Stomach (tissue), 9 donors: ENCODE results near the gene LARGE2. TPM values are rescaled to one million over a fixed set of nuclear protein-coding genes. Genes with fewer than 3 reads are reported as not detected.
A peak's percentile ranks its signal among the peaks of the same experiment; 100 is the strongest.

Experiments used
- DNase-seq, 2 donors: peaks; one replicate each; pipeline versions ENCODE4 v3.0.0 to v3.0.0-alpha.2; 2013 to 2019
- H3K27ac ChIP-seq, 5 donors: fragments of 200-600 bp in 4 of 5; sonication (generic) in 4 of 5; one replicate each; pipeline ENCODE4 v1.5.1; 2013 to 2019; ENCODE audit warnings: mild to moderate bottlenecking in 1 of 5, moderate library complexity in 1 of 5
- H3K27me3 ChIP-seq, 3 donors: fragments of 200-600 bp; sonication (generic); one replicate each; pipeline ENCODE4 v1.5.1; 2017 to 2019; ENCODE audit warnings: mixed run types in 1 of 3
- H3K36me3 ChIP-seq, 4 donors: fragments of 200-600 bp; sonication (generic); 1 replicate in 3 of 4; 2 replicates in 1 of 4; pipeline ENCODE4 v1.5.1; 2016 to 2019
- H3K4me1 ChIP-seq, 4 donors: fragments of 200-600 bp; sonication (generic); one replicate each; pipeline ENCODE4 v1.5.1; 2016 to 2019
- H3K4me3 ChIP-seq, 4 donors: fragments of 200-600 bp; sonication (generic) in 3 of 4; one replicate each; pipeline ENCODE4 v1.5.1; 2016 to 2019; ENCODE audit warnings: mild to moderate bottlenecking in 1 of 4
- H3K9me3 ChIP-seq, 4 donors: fragments of 200-600 bp; sonication (generic); one replicate each; pipeline ENCODE4 v1.5.1; 2016 to 2019
- CTCF ChIP-seq, 7 experiments: fragments of 450-650 bp in 4 of 7; fragments of 200-600 bp in 3 of 7; sonication (generic) in 3 of 7; IDR thresholded peaks; one replicate each; pipeline ENCODE4 v1.5.1; 2016 to 2019; ENCODE audit warnings: antibody characterized with exemption in 7 of 7, control low read depth in 2 of 7, mild to moderate bottlenecking in 1 of 7
- EP300 ChIP-seq: sonication (generic); formaldehyde crosslinking; IDR thresholded peaks from one replicate; pipeline ENCODE4 v1.6.1; 2017; ENCODE audit warnings: antibody characterized with exemption
- POLR2A ChIP-seq, 4 donors: fragments of 450-650 bp; IDR thresholded peaks; one replicate each; pipeline ENCODE4 v1.6.1; 2016; ENCODE audit warnings: antibody characterized with exemption in 4 of 4, control low read depth in 2 of 4, mild to moderate bottlenecking in 1 of 4, moderate library complexity in 1 of 4
- POLR2AphosphoS5 ChIP-seq, 3 donors: sonication (generic); formaldehyde crosslinking; IDR thresholded peaks; one replicate each; pipeline ENCODE4 v1.6.1; 2016; ENCODE audit warnings: antibody characterized with exemption in 3 of 3
- WGBS, 5 donors: extraction: QIAGEN DNeasy Blood & Tissue Kit in 3 of 5; methylation state at CpG; one replicate each; pipeline versions ENCODE4 v1.1.5 to v1.1.7; 2013 to 2018; 5-methylcytosine and 5-hydroxymethylcytosine counted together
- intact Hi-C: fragments of 100-400 bp; cut with DNase I; formaldehyde crosslinking; loops from one replicate; pipeline ENCODE4 v1.15.1; 2023; ENCODE audit warnings: low total_unique reads
- polyA plus RNA-seq, 3 donors: library from polyadenylated mRNA; stranded (reverse); fragments of 200-250 nt; gene quantifications; one replicate each; pipeline ENCODE4 v1.2.3, GENCODE V29; 2013
- total RNA-seq, 5 donors: library from RNA; depleted of rRNA; stranded (reverse); fragments of >200 nt; gene quantifications; one replicate each; pipeline versions ENCODE4 v1.1.0 to v1.2.3, GENCODE V29; 2014 to 2016
- donor health status: healthy with polysubstance abuse.
- donor health status: Bipolar disorder and iron deficiency.
- donor health status: healthy.

Gene LARGE2
- total and polyA plus RNA-seq, 8 donors: 4.2 to 45.1 (median 12.5) TPM; not detected in 2

GRCh38 chr11:45929486-45930030 is 7.1 kb downstream of the LARGE2 start:
- TF ChIP-seq EP300 (no peak), POLR2AphosphoS5 (IDR thresholded peaks at IDR 0.05) (no peak), CTCF (IDR thresholded peaks at IDR 0.05) (no peak), POLR2A (IDR thresholded peaks at IDR 0.05) (no peak)
- no peak overlapping the region for H3K4me3 ChIP-seq
- H3K27ac ChIP-seq: peak overlapping the region in 3 of 5 donors; percentile 3 to 65 (median 26)
- H3K4me1 ChIP-seq: peaks cover 6 to 42% (median 36%) of the 10 kb centered on the region in 4 donors
- 60 to 78% (median 63%) methylated on average over 10 of the region's 10 CpGs for WGBS, 5 donors
- no peak for DNase-seq
- peaks cover 13 to 37% (median 36%) of the 10 kb centered on the region in 4 donors for H3K36me3 ChIP-seq
- no peaks in the 10 kb centered on the region for H3K9me3 ChIP-seq
- intact Hi-C loops: no loop called here
- peaks cover 0 to 13% (median 0%) of the 10 kb centered on the region in 3 donors for H3K27me3 ChIP-seq

GRCh38 chr11:45930031-45930794 is 7.8 kb downstream of the LARGE2 start:
- H3K27me3 ChIP-seq: peaks cover 0 to 6% (median 0%) of the 10 kb centered on the region in 3 donors
- H3K4me3 ChIP-seq: no peak overlapping the region
- peak overlapping the region in 3 of 5 donors; percentile 3 to 65 (median 26) for H3K27ac ChIP-seq
- peak in 2 of 3 donors; percentile 20 to 70 for TF ChIP-seq POLR2AphosphoS5 (IDR thresholded peaks at IDR 0.05)
- TF ChIP-seq CTCF (IDR thresholded peaks at IDR 0.05): no peak
- DNase-seq: peak; percentile 84 to 86
- intact Hi-C loops: no loop called here
- peaks cover 19 to 44% (median 42%) of the 10 kb centered on the region in 4 donors for H3K36me3 ChIP-seq
- 27 to 56% (median 38%) methylated on average over 12 to 14 of the region's 14 CpGs for WGBS, 5 donors
- H3K9me3 ChIP-seq: no peaks in the 10 kb centered on the region
- H3K4me1 ChIP-seq: peaks cover 6 to 45% (median 42%) of the 10 kb centered on the region in 4 donors

GRCh38 chr11:45930951-45931570 is 8.6 kb downstream of the LARGE2 start:
- Histone ChIP-seq H3K9me3 (no peaks in the 10 kb centered on the region), H3K27me3 (peaks cover 0 to under 1% (median 0%) of the 10 kb centered on the region in 3 donors), H3K4me3 (no peak overlapping the region), H3K36me3 (peaks cover 23 to 52% (median 51%) of the 10 kb centered on the region in 4 donors), H3K4me1 (peaks cover 6 to 45% (median 42%) of the 10 kb centered on the region in 4 donors), H3K27ac (peak overlapping the region in 1 of 5 donors; percentile 65)
- TF ChIP-seq EP300 (no peak), POLR2AphosphoS5 (IDR thresholded peaks at IDR 0.05) (no peak), POLR2A (IDR thresholded peaks at IDR 0.05) (no peak), CTCF (IDR thresholded peaks at IDR 0.05) (no peak)
- intact Hi-C loops: no loop called here
- DNase-seq: no peak
- 84 to 93% (median 89%) methylated on average over 7 to 8 of the region's 8 CpGs for WGBS, 5 donors

- TF ChIP-seq CTCF (IDR thresholded peaks at IDR 0.05) (no peak), EP300 (no peak), POLR2AphosphoS5 (IDR thresholded peaks at IDR 0.05) (no peak), POLR2A (IDR thresholded peaks at IDR 0.05) (no peak)
- Histone ChIP-seq H3K27me3 (no peaks in the 10 kb centered on the region), H3K4me3 (no peak overlapping the region), H3K9me3 (no peaks in the 10 kb centered on the region), H3K36me3 (peaks cover 23 to 59% (median 58%) of the 10 kb centered on the region in 4 donors), H3K27ac (no peak overlapping the region), H3K4me1 (peaks cover 6 to 45% (median 42%) of the 10 kb centered on the region in 4 donors)
- 86 to 95% (median 93%) methylated on average over 10 of the region's 10 CpGs for WGBS, 5 donors
- DNase-seq: no peak
- intact Hi-C loops: no loop called here
These were observed 9.3 kb downstream of the LARGE2 start for GRCh38 chr11:45931739-45932138.
